ENCODE results near the gene AGPS. TPM values are rescaled to one million over a fixed set of nuclear protein-coding genes. Genes with fewer than 3 reads are reported as not detected.

AGPS gene
- total and polyA plus RNA-seq, 9 donors = 18.7 to 32.0 (median 26.9) TPM

DNA sequence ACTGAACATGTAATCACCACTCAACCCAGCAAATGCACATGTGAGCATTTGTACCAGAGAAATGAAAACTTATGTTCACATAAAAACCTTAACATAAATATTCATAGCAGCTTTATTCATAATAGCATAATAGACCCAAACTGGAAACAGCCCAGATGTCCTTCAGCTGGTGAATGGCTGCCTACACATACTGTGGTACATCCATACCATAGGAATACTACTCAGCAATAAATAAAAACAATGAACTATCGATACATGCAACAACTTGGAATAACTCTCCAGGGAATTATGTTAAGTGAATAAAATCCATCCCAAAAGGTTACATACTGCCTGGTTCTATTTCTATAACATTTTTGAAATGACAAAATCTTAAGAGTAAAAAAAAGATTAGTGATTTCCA, 140.0 kb downstream of the AGPS start:
- Histone ChIP-seq H3K9me3 (replicated peaks; ENCODE audit: control insufficient read depth, low read depth, low read length) (no peaks in the 10 kb centered on the region), H3K4me3 (ENCODE audit: low read length) (no peak overlapping the region), H3K27me3 (ENCODE audit: control insufficient read depth, insufficient read depth, low read length) (no peaks in the 10 kb centered on the region), H3K4me1 (ENCODE audit: control insufficient read depth, insufficient read depth, low read length) (no peaks in the 10 kb centered on the region), H3K27ac (ENCODE audit: low read length) (no peak overlapping the region), H3K36me3 (ENCODE audit: control insufficient read depth, insufficient read depth, low read length) (no peaks in the 10 kb centered on the region)
- WGBS (ENCODE audit: insufficient coverage) = no CpG with 5 or more reads among the region's 1 CpG
- DNase-seq = no peak

- no peaks in the 10 kb centered on the region for H3K9me3 ChIP-seq (replicated peaks; ENCODE audit: control insufficient read depth, low read depth, low read length)
- H3K36me3 ChIP-seq (ENCODE audit: control insufficient read depth, insufficient read depth, low read length) = no peaks in the 10 kb centered on the region
- H3K4me3 ChIP-seq (ENCODE audit: low read length) = no peak overlapping the region
- DNase-seq = no peak
- no peaks in the 10 kb centered on the region for H3K27me3 ChIP-seq (ENCODE audit: control insufficient read depth, insufficient read depth, low read length)
- H3K27ac ChIP-seq (ENCODE audit: low read length) = no peak overlapping the region
- H3K4me1 ChIP-seq (ENCODE audit: control insufficient read depth, insufficient read depth, low read length) = no peaks in the 10 kb centered on the region
Observed at GRCh38 chr2:177533253-177533652, 140.7 kb downstream of the AGPS start.

DNA sequence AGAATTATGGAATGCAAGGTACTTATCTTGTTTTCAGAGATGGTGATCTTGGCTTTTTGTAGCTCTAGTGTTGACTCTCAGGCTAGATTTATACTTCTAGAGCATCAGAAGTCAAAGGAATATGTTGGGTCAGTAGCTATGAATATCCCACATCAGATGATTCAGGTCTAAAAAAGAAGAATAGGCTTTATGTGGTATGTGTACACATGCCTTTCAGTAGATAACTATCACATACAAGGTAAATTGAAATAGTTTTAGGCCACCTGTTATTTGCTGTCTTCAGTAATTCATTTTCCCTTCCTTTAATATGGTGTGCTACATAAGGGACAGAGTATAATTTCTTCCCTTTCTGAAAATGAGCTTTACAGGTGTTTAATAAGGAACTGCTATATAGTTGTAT, 142.4 kb downstream of the AGPS start:
- no peaks in the 10 kb centered on the region for H3K4me1 ChIP-seq (ENCODE audit: control insufficient read depth, insufficient read depth, low read length)
- H3K27me3 ChIP-seq (ENCODE audit: control insufficient read depth, insufficient read depth, low read length) = no peaks in the 10 kb centered on the region
- DNase-seq = no peak
- H3K27ac ChIP-seq (ENCODE audit: low read length) = no peak overlapping the region
- no peaks in the 10 kb centered on the region for H3K36me3 ChIP-seq (ENCODE audit: control insufficient read depth, insufficient read depth, low read length)
- H3K9me3 ChIP-seq (replicated peaks; ENCODE audit: control insufficient read depth, low read depth, low read length) = no peaks in the 10 kb centered on the region
- no peak overlapping the region for H3K4me3 ChIP-seq (ENCODE audit: low read length)

GRCh38 chr2:177535958-177536504, 143.5 kb downstream of the AGPS start:
- Histone ChIP-seq H3K4me1 (ENCODE audit: control insufficient read depth, insufficient read depth, low read length) (no peaks in the 10 kb centered on the region), H3K27ac (ENCODE audit: low read length) (no peak overlapping the region), H3K4me3 (ENCODE audit: low read length) (no peak overlapping the region), H3K27me3 (ENCODE audit: control insufficient read depth, insufficient read depth, low read length) (no peaks in the 10 kb centered on the region), H3K36me3 (ENCODE audit: control insufficient read depth, insufficient read depth, low read length) (no peaks in the 10 kb centered on the region), H3K9me3 (replicated peaks; ENCODE audit: control insufficient read depth, low read depth, low read length) (no peaks in the 10 kb centered on the region)
- DNase-seq = no peak
- WGBS (ENCODE audit: insufficient coverage) = 100% methylated on average over 1 of the region's 3 CpGs

DNA sequence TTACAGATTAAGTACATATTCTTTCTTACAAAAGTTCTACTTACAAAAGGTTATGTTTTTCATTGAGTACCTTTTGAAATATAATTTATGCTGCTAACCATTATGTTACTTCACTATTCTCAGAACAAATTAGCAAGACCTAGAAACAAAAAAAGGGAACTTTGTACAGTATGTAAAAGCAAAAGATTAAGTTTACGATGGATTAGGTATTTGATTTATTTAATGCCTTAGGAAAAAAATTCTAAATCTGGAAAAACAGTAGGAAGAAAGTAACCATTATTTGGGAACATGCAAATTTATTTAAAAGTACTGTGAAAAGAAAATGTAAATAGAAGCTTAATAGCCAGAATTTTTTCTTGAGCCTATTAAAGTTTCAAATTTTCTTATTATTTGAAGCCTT, 144.6 kb downstream of the AGPS start:
- no CpG with 5 or more reads among the region's 1 CpG for WGBS (ENCODE audit: insufficient coverage)
- no peaks in the 10 kb centered on the region for H3K36me3 ChIP-seq (ENCODE audit: control insufficient read depth, insufficient read depth, low read length)
- no peak overlapping the region for H3K27ac ChIP-seq (ENCODE audit: low read length)
- H3K9me3 ChIP-seq (replicated peaks; ENCODE audit: control insufficient read depth, low read depth, low read length) = no peaks in the 10 kb centered on the region
- H3K4me3 ChIP-seq (ENCODE audit: low read length) = no peak overlapping the region
- H3K4me1 ChIP-seq (ENCODE audit: control insufficient read depth, insufficient read depth, low read length) = no peaks in the 10 kb centered on the region
- DNase-seq = no peak
- no peaks in the 10 kb centered on the region for H3K27me3 ChIP-seq (ENCODE audit: control insufficient read depth, insufficient read depth, low read length)

GRCh38 chr2:177537636-177538035, 145.1 kb downstream of the AGPS start:
- Histone ChIP-seq H3K36me3 (ENCODE audit: control insufficient read depth, insufficient read depth, low read length) (no peaks in the 10 kb centered on the region), H3K27ac (ENCODE audit: low read length) (no peak overlapping the region), H3K27me3 (ENCODE audit: control insufficient read depth, insufficient read depth, low read length) (no peaks in the 10 kb centered on the region), H3K4me3 (ENCODE audit: low read length) (no peak overlapping the region), H3K9me3 (replicated peaks; ENCODE audit: control insufficient read depth, low read depth, low read length) (no peaks in the 10 kb centered on the region), H3K4me1 (ENCODE audit: control insufficient read depth, insufficient read depth, low read length) (no peaks in the 10 kb centered on the region)
- no CpG with 5 or more reads among the region's 3 CpGs for WGBS (ENCODE audit: insufficient coverage)
- DNase-seq = no peak

GRCh38 chr2:177538323-177538722, 145.8 kb downstream of the AGPS start:
- DNase-seq = no peak
- no peaks in the 10 kb centered on the region for H3K27me3 ChIP-seq (ENCODE audit: control insufficient read depth, insufficient read depth, low read length)
- no peaks in the 10 kb centered on the region for H3K9me3 ChIP-seq (replicated peaks; ENCODE audit: control insufficient read depth, low read depth, low read length)
- no peak overlapping the region for H3K27ac ChIP-seq (ENCODE audit: low read length)
- 33% methylated on average over 1 of the region's 3 CpGs for WGBS (ENCODE audit: insufficient coverage)
- H3K36me3 ChIP-seq (ENCODE audit: control insufficient read depth, insufficient read depth, low read length) = no peaks in the 10 kb centered on the region
- peaks cover 3% of the 10 kb centered on the region for H3K4me1 ChIP-seq (ENCODE audit: control insufficient read depth, insufficient read depth, low read length)
- no peak overlapping the region for H3K4me3 ChIP-seq (ENCODE audit: low read length)

GRCh38 chr2:177540283-177540682, 147.7 kb downstream of the AGPS start:
- Histone ChIP-seq H3K27ac (ENCODE audit: low read length) (no peak overlapping the region), H3K4me3 (ENCODE audit: low read length) (no peak overlapping the region), H3K27me3 (ENCODE audit: control insufficient read depth, insufficient read depth, low read length) (no peaks in the 10 kb centered on the region), H3K36me3 (ENCODE audit: control insufficient read depth, insufficient read depth, low read length) (no peaks in the 10 kb centered on the region), H3K4me1 (ENCODE audit: control insufficient read depth, insufficient read depth, low read length) (peaks cover 5% of the 10 kb centered on the region), H3K9me3 (replicated peaks; ENCODE audit: control insufficient read depth, low read depth, low read length) (no peaks in the 10 kb centered on the region)
- WGBS (ENCODE audit: insufficient coverage) = no CpG with 5 or more reads among the region's 1 CpG
- no peak for DNase-seq

DNA sequence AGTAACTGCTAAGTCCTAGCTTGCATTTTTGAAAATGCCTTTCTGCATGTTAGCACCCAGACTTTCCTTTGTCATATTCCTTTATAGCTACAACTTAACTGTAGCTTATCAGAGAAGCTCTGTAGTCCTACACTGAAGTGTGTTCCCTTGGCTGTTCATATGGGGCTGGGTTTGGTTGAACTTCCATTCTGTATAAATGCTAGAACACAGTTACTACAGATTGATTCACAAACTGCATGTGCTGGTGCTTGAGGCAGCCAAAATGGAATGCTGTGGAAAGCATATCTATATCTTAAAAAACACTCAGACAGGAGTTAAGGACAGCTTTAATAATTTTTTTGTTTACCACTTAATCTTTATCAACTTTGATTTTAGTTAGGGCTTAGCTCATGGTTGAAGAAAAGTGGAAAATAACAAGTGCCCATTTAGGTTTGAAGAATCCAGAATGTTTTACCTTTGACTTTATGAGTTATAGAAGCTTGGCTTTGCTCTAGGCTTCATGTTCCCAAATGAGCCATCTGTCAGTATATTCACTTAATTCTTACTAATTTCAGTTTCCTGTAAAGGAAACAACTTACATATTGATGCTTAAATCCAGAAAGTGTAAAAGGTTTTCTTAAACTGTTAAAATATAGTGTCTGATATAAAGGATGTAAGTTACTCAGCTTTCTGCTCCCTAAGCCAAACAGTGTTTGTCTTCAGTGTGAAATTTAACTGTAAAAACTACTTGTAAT, 148.9 kb downstream of the AGPS start:
- H3K36me3 ChIP-seq (ENCODE audit: control insufficient read depth, insufficient read depth, low read length) = no peaks in the 10 kb centered on the region
- H3K4me1 ChIP-seq (ENCODE audit: control insufficient read depth, insufficient read depth, low read length) = peaks cover 5% of the 10 kb centered on the region
- no peak overlapping the region for H3K4me3 ChIP-seq (ENCODE audit: low read length)
- peak; percentile 18 for DNase-seq
- H3K9me3 ChIP-seq (replicated peaks; ENCODE audit: control insufficient read depth, low read depth, low read length) = peaks cover 8% of the 10 kb centered on the region
- peak overlapping the region; percentile 6 for H3K27ac ChIP-seq (ENCODE audit: low read length)
- H3K27me3 ChIP-seq (ENCODE audit: control insufficient read depth, insufficient read depth, low read length) = no peaks in the 10 kb centered on the region

- H3K9me3 ChIP-seq (replicated peaks; ENCODE audit: control insufficient read depth, low read depth, low read length) = peaks cover 10% of the 10 kb centered on the region
- H3K4me1 ChIP-seq (ENCODE audit: control insufficient read depth, insufficient read depth, low read length) = peaks cover 5% of the 10 kb centered on the region
- no peak overlapping the region for H3K4me3 ChIP-seq (ENCODE audit: low read length)
- no peaks in the 10 kb centered on the region for H3K27me3 ChIP-seq (ENCODE audit: control insufficient read depth, insufficient read depth, low read length)
- peak; percentile 78 for DNase-seq
- no peaks in the 10 kb centered on the region for H3K36me3 ChIP-seq (ENCODE audit: control insufficient read depth, insufficient read depth, low read length)
- peak overlapping the region; percentile 91 for H3K27ac ChIP-seq (ENCODE audit: low read length)
Observed at GRCh38 chr2:177542396-177542795, 149.8 kb downstream of the AGPS start.
